GM23338 (cell line): Measurements from ENCODE around the gene KLHL36.

Source experiments
- CTCF ChIP-seq, 2 experiments: fragments of 200-600 bp in 1 of 2; sonication (generic) in 1 of 2; conservative IDR thresholded peaks; 2 replicates each; pipeline versions ENCODE4 v1.5.1 to v1.6.1; 2016 to 2017; ENCODE audit warnings: antibody characterized with exemption in 2 of 2, low read depth in 2 of 2, mild to moderate bottlenecking in 2 of 2, moderate library complexity in 1 of 2
- ETS1 ChIP-seq: IDR thresholded peaks from 2 replicates; pipeline ENCODE4 v1.6.1; 2016; ENCODE audit warnings: antibody characterized with exemption
- EZH2phosphoT487 ChIP-seq: fragments of 200-600 bp; sonication (generic); IDR thresholded peaks from one replicate; pipeline ENCODE4 v1.8.1; 2018; ENCODE audit warnings: antibody characterized with exemption; ENCODE audit not compliant: unreplicated experiment
- JUNB ChIP-seq: IDR thresholded peaks from one replicate; pipeline ENCODE4 v1.6.1; 2016; ENCODE audit warnings: antibody characterized with exemption; ENCODE audit not compliant: unreplicated experiment
- POLR2AphosphoS5 ChIP-seq: IDR thresholded peaks from 2 replicates; pipeline ENCODE4 v1.6.1; 2016; ENCODE audit warnings: antibody characterized with exemption, low read depth
- ZNF331 ChIP-seq: fragments of 250-450 bp; sonication (Bioruptor Pico); IDR thresholded peaks from 2 replicates; pipeline ENCODE4 v1.5.0; 2020; ENCODE audit warnings: low read depth, mild to moderate bottlenecking, moderate library complexity

GRCh38 chr16:84614968-84615813 is 33.1 kb upstream of the KLHL36 start:
- no peak for TF ChIP-seq CTCF (conservative IDR thresholded peaks at IDR 0.05; ENCODE audit: low read depth in 2 of 2)
- TF ChIP-seq JUNB, result no peak
- TF ChIP-seq POLR2AphosphoS5, result no peak
- no peak for TF ChIP-seq EZH2phosphoT487
- no peak for TF ChIP-seq ZNF331 (CRISPR knock-in tag)
- TF ChIP-seq ETS1, result no peak
